Right atrium auricular region (tissue), 2 donors: Measurements from ENCODE around the gene RAB31. TPM values are rescaled to one million over a fixed set of nuclear protein-coding genes. Genes with fewer than 3 reads are reported as not detected.

Experiments
- DNase-seq: peaks from one replicate; pipeline ENCODE4 v3.0.0-alpha.2; 2019; ENCODE audit warnings: low spot score
- H3K27ac ChIP-seq, 2 donors: fragments of 200-600 bp; sonication (generic); 1 replicate in 1 of 2; 2 replicates in 1 of 2; pipeline ENCODE4 v1.5.1; 2016 to 2019
- H3K27me3 ChIP-seq, 2 donors: fragments of 200-600 bp; sonication (generic); one replicate each; pipeline versions ENCODE4 v1.5.1 to v1.6.0; 2017 to 2019
- H3K36me3 ChIP-seq: fragments of 200-600 bp; sonication (generic); one replicate; pipeline ENCODE4 v1.5.1; 2016
- H3K4me1 ChIP-seq, 2 donors: fragments of 200-600 bp; sonication (generic); one replicate each; pipeline versions ENCODE4 v1.5.1 to v1.6.0; 2017 to 2019
- H3K4me3 ChIP-seq, 2 donors: fragments of 200-600 bp; sonication (generic); 1 replicate in 1 of 2; 2 replicates in 1 of 2; pipeline ENCODE4 v1.5.1; 2017 to 2019; ENCODE audit warnings: mild to moderate bottlenecking in 1 of 2, moderate library complexity in 1 of 2
- H3K9me3 ChIP-seq, 2 donors: fragments of 200-600 bp; sonication (generic); one replicate each; pipeline ENCODE4 v1.5.1; 2019
- CTCF ChIP-seq, 2 donors: fragments of 200-600 bp; sonication (generic); IDR thresholded peaks; one replicate each; pipeline ENCODE4 v1.5.1; 2019; ENCODE audit warnings: antibody characterized with exemption in 2 of 2
- total RNA-seq, 2 donors: library from RNA; depleted of rRNA; stranded (reverse); fragments of >200 nt; gene quantifications; one replicate each; pipeline ENCODE4 v1.1.0, GENCODE V29; 2016

RAB31 gene
- total RNA-seq, 2 donors from 2014 or later, result 9.9 to 29.2 TPM

- H3K4me1 ChIP-seq, result peaks cover 0 to 6% of the 10 kb centered on the region in 2 donors
- no peak for DNase-seq
- H3K36me3 ChIP-seq, result no peaks in the 10 kb centered on the region
- H3K27me3 ChIP-seq, result no peaks in the 10 kb centered on the region
- no peak overlapping the region for H3K27ac ChIP-seq
- no peak overlapping the region for H3K4me3 ChIP-seq
- H3K9me3 ChIP-seq, result peaks cover 0 to 10% of the 10 kb centered on the region in 2 donors
- no peak for TF ChIP-seq CTCF (IDR thresholded peaks at IDR 0.05)
Measured at GRCh38 chr18:9865764-9866490, 157.8 kb downstream of the RAB31 start.

GRCh38 chr18:9866627-9867026, 158.5 kb downstream of the RAB31 start:
- H3K4me1 ChIP-seq, result peaks cover 0 to 6% of the 10 kb centered on the region in 2 donors
- H3K36me3 ChIP-seq, result no peaks in the 10 kb centered on the region
- H3K27me3 ChIP-seq, result no peaks in the 10 kb centered on the region
- H3K9me3 ChIP-seq, result peaks cover 0 to 10% of the 10 kb centered on the region in 2 donors
- DNase-seq, result no peak
- TF ChIP-seq CTCF (IDR thresholded peaks at IDR 0.05), result no peak
- no peak overlapping the region for H3K4me3 ChIP-seq
- H3K27ac ChIP-seq, result no peak overlapping the region

- Histone ChIP-seq H3K9me3 (peaks cover 0 to 10% of the 10 kb centered on the region in 2 donors), H3K36me3 (no peaks in the 10 kb centered on the region), H3K27me3 (no peaks in the 10 kb centered on the region), H3K27ac (no peak overlapping the region), H3K4me1 (peaks cover 0 to 6% of the 10 kb centered on the region in 2 donors), H3K4me3 (no peak overlapping the region)
- TF ChIP-seq CTCF (IDR thresholded peaks at IDR 0.05), result no peak
- DNase-seq, result no peak
Measured at GRCh38 chr18:9867071-9867594, 159.0 kb downstream of the RAB31 start.

GRCh38 chr18:9868857-9869714, 161.0 kb downstream of the RAB31 start:
- no peak for DNase-seq
- Histone ChIP-seq H3K27me3 (no peaks in the 10 kb centered on the region), H3K9me3 (peaks cover 0 to 10% of the 10 kb centered on the region in 2 donors), H3K4me3 (no peak overlapping the region), H3K27ac (no peak overlapping the region), H3K36me3 (no peaks in the 10 kb centered on the region), H3K4me1 (peaks cover 0 to 6% of the 10 kb centered on the region in 2 donors)
- TF ChIP-seq CTCF (IDR thresholded peaks at IDR 0.05), result no peak

- no peak for TF ChIP-seq CTCF (IDR thresholded peaks at IDR 0.05)
- Histone ChIP-seq H3K4me3 (no peak overlapping the region), H3K9me3 (peaks cover 0 to 10% of the 10 kb centered on the region in 2 donors), H3K4me1 (peaks cover 0 to 6% of the 10 kb centered on the region in 2 donors), H3K27me3 (no peaks in the 10 kb centered on the region), H3K27ac (no peak overlapping the region), H3K36me3 (no peaks in the 10 kb centered on the region)
- DNase-seq, result no peak
Measured at GRCh38 chr18:9869715-9870430, 161.8 kb downstream of the RAB31 start.
